ENCODE measurements around the gene SLC10A4. TPM values are rescaled to one million over a fixed set of nuclear protein-coding genes. Genes with fewer than 3 reads are reported as not detected.

Gene SLC10A4
- total and polyA plus RNA-seq, 9 donors, result 0.41 to 1.1 (median 0.78) TPM

GRCh38 chr4:48503233-48504025 lies 20.3 kb downstream of the SLC10A4 start:
- DNase-seq, result no peak
- no peak overlapping the region for H3K4me3 ChIP-seq (ENCODE audit: low read length)
- H3K9me3 ChIP-seq (replicated peaks; ENCODE audit: control insufficient read depth, low read depth, low read length), result no peaks in the 10 kb centered on the region
- no peaks in the 10 kb centered on the region for H3K4me1 ChIP-seq (ENCODE audit: control insufficient read depth, insufficient read depth, low read length)
- H3K27ac ChIP-seq (ENCODE audit: low read length), result no peak overlapping the region
- no peaks in the 10 kb centered on the region for H3K27me3 ChIP-seq (ENCODE audit: control insufficient read depth, insufficient read depth, low read length)
- no CpG with 5 or more reads among the region's 4 CpGs for WGBS (ENCODE audit: insufficient coverage)
- H3K36me3 ChIP-seq (ENCODE audit: control insufficient read depth, insufficient read depth, low read length), result peaks cover 22% of the 10 kb centered on the region

DNA sequence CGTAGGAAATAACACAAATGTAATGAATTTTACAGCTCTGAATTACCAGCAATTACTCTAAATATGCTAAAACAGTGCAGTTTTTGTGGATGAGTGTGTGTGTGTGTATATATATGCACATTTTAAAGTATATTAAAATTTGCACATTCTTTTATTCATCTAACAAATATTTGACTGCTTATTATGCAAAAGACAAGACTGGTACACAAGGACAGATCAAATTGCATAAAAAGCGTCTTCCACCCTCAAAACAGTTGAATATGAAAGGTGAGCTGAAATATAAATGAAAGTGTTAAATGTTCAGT lies 20.8 kb downstream of the SLC10A4 start:
- no CpG with 5 or more reads among the region's 2 CpGs for WGBS (ENCODE audit: insufficient coverage)
- no peak for DNase-seq
- Histone ChIP-seq H3K9me3 (replicated peaks; ENCODE audit: control insufficient read depth, low read depth, low read length) (no peaks in the 10 kb centered on the region), H3K36me3 (ENCODE audit: control insufficient read depth, insufficient read depth, low read length) (peaks cover 23% of the 10 kb centered on the region), H3K27ac (ENCODE audit: low read length) (no peak overlapping the region), H3K4me1 (ENCODE audit: control insufficient read depth, insufficient read depth, low read length) (no peaks in the 10 kb centered on the region), H3K4me3 (ENCODE audit: low read length) (no peak overlapping the region), H3K27me3 (ENCODE audit: control insufficient read depth, insufficient read depth, low read length) (no peaks in the 10 kb centered on the region)

DNA sequence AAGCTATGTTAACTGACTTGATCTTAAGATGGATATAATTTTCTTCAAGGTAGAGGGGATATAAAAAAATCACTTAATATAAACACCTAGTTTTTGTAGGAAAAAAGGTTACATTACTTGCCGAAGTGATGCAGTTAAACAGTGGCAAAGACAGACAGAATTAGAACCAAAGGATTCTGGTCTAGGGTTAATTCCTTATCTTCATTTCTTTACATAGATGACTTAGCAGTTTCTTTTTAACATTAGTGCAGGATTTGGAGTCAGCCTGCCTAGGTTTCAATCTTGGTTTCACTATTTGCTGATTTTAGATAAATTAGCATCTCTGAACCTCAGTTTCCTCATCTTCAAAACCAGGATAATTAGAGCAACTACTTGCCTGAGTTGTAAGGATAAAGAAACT lies 21.2 kb downstream of the SLC10A4 start:
- Histone ChIP-seq H3K27ac (ENCODE audit: low read length) (no peak overlapping the region), H3K27me3 (ENCODE audit: control insufficient read depth, insufficient read depth, low read length) (no peaks in the 10 kb centered on the region), H3K9me3 (replicated peaks; ENCODE audit: control insufficient read depth, low read depth, low read length) (no peaks in the 10 kb centered on the region), H3K4me3 (ENCODE audit: low read length) (no peak overlapping the region), H3K36me3 (ENCODE audit: control insufficient read depth, insufficient read depth, low read length) (peaks cover 19% of the 10 kb centered on the region), H3K4me1 (ENCODE audit: control insufficient read depth, insufficient read depth, low read length) (no peaks in the 10 kb centered on the region)
- WGBS (ENCODE audit: insufficient coverage), result no CpG with 5 or more reads among the region's 1 CpG
- DNase-seq, result no peak

- Histone ChIP-seq H3K36me3 (ENCODE audit: control insufficient read depth, insufficient read depth, low read length) (peaks cover 26% of the 10 kb centered on the region), H3K4me1 (ENCODE audit: control insufficient read depth, insufficient read depth, low read length) (no peaks in the 10 kb centered on the region), H3K27me3 (ENCODE audit: control insufficient read depth, insufficient read depth, low read length) (no peaks in the 10 kb centered on the region), H3K9me3 (replicated peaks; ENCODE audit: control insufficient read depth, low read depth, low read length) (no peaks in the 10 kb centered on the region), H3K4me3 (ENCODE audit: low read length) (no peak overlapping the region), H3K27ac (ENCODE audit: low read length) (no peak overlapping the region)
- no peak for DNase-seq
- WGBS (ENCODE audit: insufficient coverage), result no CpG with 5 or more reads among the region's 2 CpGs
Measured at GRCh38 chr4:48506716-48507115, 23.6 kb downstream of the SLC10A4 start.

- DNase-seq, result no peak
- Histone ChIP-seq H3K27ac (ENCODE audit: low read length) (no peak overlapping the region), H3K9me3 (replicated peaks; ENCODE audit: control insufficient read depth, low read depth, low read length) (no peaks in the 10 kb centered on the region), H3K4me3 (ENCODE audit: low read length) (no peak overlapping the region), H3K36me3 (ENCODE audit: control insufficient read depth, insufficient read depth, low read length) (peaks cover 35% of the 10 kb centered on the region), H3K4me1 (ENCODE audit: control insufficient read depth, insufficient read depth, low read length) (no peaks in the 10 kb centered on the region), H3K27me3 (ENCODE audit: control insufficient read depth, insufficient read depth, low read length) (no peaks in the 10 kb centered on the region)
Measured at GRCh38 chr4:48509543-48509942, 26.4 kb downstream of the SLC10A4 start.

DNA sequence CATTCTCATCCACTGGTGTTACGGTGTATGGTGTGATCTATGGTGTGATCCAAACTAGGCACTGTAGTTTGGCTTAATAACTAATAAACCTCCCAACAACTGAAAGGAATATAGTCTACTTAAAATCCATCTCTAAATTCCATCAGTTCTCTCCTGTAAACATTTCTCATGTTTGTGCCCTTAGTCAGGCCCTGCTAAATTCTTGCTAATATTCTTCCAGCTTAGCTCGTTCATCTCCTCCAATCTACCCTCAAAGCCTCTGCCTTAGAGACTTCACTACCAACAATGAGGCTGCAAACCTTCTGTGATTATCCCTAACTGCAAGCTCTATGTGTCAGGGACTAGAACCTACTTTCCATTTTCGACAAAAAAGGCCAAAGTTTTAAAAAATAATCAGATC lies 35.0 kb downstream of the SLC10A4 start:
- no peak overlapping the region for H3K27ac ChIP-seq (ENCODE audit: low read length)
- no peaks in the 10 kb centered on the region for H3K9me3 ChIP-seq (replicated peaks; ENCODE audit: control insufficient read depth, low read depth, low read length)
- DNase-seq, result no peak
- H3K4me3 ChIP-seq (ENCODE audit: low read length), result no peak overlapping the region
- peaks cover 48% of the 10 kb centered on the region for H3K36me3 ChIP-seq (ENCODE audit: control insufficient read depth, insufficient read depth, low read length)
- H3K27me3 ChIP-seq (ENCODE audit: control insufficient read depth, insufficient read depth, low read length), result no peaks in the 10 kb centered on the region
- no peaks in the 10 kb centered on the region for H3K4me1 ChIP-seq (ENCODE audit: control insufficient read depth, insufficient read depth, low read length)
- WGBS (ENCODE audit: insufficient coverage), result 97% methylated on average over 2 of the region's 3 CpGs

DNA sequence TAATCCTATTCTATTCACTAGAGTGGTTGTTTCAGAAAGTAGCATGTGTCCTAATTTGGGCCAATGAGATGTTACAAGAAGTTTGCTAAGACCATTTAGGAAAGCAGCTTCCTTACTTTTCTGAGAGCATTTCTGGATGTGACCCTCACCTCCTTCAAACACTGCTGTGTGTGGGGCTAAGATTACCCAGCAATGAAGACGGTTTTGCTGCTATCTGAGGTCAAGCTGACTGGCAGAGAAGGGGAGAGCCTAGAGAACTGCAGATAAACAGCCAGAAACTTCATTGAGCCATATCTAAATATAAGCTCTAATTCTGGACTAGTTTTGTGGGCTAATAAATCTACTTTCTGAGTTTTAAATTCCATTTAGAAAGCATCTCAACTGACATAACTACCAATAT lies 43.3 kb downstream of the SLC10A4 start:
- H3K4me1 ChIP-seq (ENCODE audit: control insufficient read depth, insufficient read depth, low read length), result no peaks in the 10 kb centered on the region
- no peak for DNase-seq
- no peak overlapping the region for H3K4me3 ChIP-seq (ENCODE audit: low read length)
- H3K27ac ChIP-seq (ENCODE audit: low read length), result no peak overlapping the region
- WGBS (ENCODE audit: insufficient coverage), result no CpG with 5 or more reads among the region's 1 CpG
- H3K27me3 ChIP-seq (ENCODE audit: control insufficient read depth, insufficient read depth, low read length), result no peaks in the 10 kb centered on the region
- no peaks in the 10 kb centered on the region for H3K9me3 ChIP-seq (replicated peaks; ENCODE audit: control insufficient read depth, low read depth, low read length)
- H3K36me3 ChIP-seq (ENCODE audit: control insufficient read depth, insufficient read depth, low read length), result peaks cover 44% of the 10 kb centered on the region

DNA sequence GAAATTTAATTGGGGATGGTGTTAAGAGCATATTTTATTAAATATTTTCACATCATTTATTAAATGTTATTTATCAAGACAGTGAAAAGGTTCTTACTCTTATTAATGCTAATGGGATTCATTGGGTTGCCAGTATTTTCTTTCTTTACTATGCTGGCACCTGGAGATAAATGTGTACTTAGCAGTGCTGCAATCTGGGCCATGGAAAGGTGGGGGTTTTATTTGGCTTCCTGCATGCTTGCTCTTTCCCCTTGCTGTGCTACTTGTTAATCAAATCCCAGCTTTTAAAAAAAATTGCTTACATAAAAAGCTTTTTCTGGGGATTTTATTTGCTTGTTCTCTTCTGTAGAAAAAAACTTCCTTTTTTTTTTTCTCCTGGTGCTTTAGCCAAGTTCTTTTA lies 55.2 kb downstream of the SLC10A4 start:
- Histone ChIP-seq H3K9me3 (replicated peaks; ENCODE audit: control insufficient read depth, low read depth, low read length) (no peaks in the 10 kb centered on the region), H3K27ac (ENCODE audit: low read length) (no peak overlapping the region), H3K4me1 (ENCODE audit: control insufficient read depth, insufficient read depth, low read length) (no peaks in the 10 kb centered on the region), H3K27me3 (ENCODE audit: control insufficient read depth, insufficient read depth, low read length) (no peaks in the 10 kb centered on the region), H3K36me3 (ENCODE audit: control insufficient read depth, insufficient read depth, low read length) (peaks cover 21% of the 10 kb centered on the region), H3K4me3 (ENCODE audit: low read length) (no peak overlapping the region)
- no peak for DNase-seq

Other genes starting within 250 kb of the SLC10A4 start
- 0.40 TPM for gene TEC, start 213.5 kb upstream of the SLC10A4 start, total RNA-seq
- 1 to 10 TPM in 2 of 8 donors, under 1 TPM in 6; 0.23 to 1.3 (median 0.57) TPM for gene TEC, start 213.5 kb upstream of the SLC10A4 start, polyA plus RNA-seq (ENCODE audit: insufficient read depth in 1 of 8, insufficient read length in 8 of 8, low replicate concordance in 1 of 8)
- 24.1 TPM for gene SLAIN2, start 141.8 kb upstream of the SLC10A4 start, total RNA-seq
- gene SLAIN2, start 141.8 kb upstream of the SLC10A4 start, polyA plus RNA-seq (ENCODE audit: insufficient read depth in 1 of 8, insufficient read length in 8 of 8, low replicate concordance in 1 of 8), result 10 to 100 TPM; 35.7 to 58.6 (median 50.4) TPM
- gene ZAR1, start 6.9 kb downstream of the SLC10A4 start, total RNA-seq, result not detected
- gene ZAR1, start 6.9 kb downstream of the SLC10A4 start, polyA plus RNA-seq (ENCODE audit: insufficient read depth in 1 of 8, insufficient read length in 8 of 8, low replicate concordance in 1 of 8), result not detected